Prostate gland (tissue), 2 donors: ENCODE data around the gene KSR2.

Experiments used
- CTCF ChIP-seq, 4 experiments: fragments of 200-600 bp in 2 of 4; fragments of 450-650 bp in 2 of 4; sonication (generic) in 2 of 4; IDR thresholded peaks; 1 replicate in 3 of 4; 2 replicates in 1 of 4; pipeline ENCODE4 v1.5.1; 2016 to 2019; ENCODE audit warnings: antibody characterized with exemption in 4 of 4, mild to moderate bottlenecking in 2 of 4, moderate library complexity in 2 of 4
- POLR2A ChIP-seq: fragments of 450-650 bp; IDR thresholded peaks from one replicate; pipeline ENCODE4 v1.6.1; 2016; ENCODE audit warnings: antibody characterized with exemption, mild to moderate bottlenecking
- POLR2AphosphoS5 ChIP-seq: sonication (generic); formaldehyde crosslinking; IDR thresholded peaks from one replicate; pipeline ENCODE4 v1.6.1; 2017; ENCODE audit warnings: antibody characterized with exemption

GRCh38 chr12:117551665-117552064 is 417.1 kb downstream of the KSR2 start:
- TF ChIP-seq POLR2A (no peak), POLR2AphosphoS5 (no peak), CTCF (IDR thresholded peaks at IDR 0.05) (no peak)
